ENCODE data around the gene LGALSL. TPM values are rescaled to one million over a fixed set of nuclear protein-coding genes. Genes with fewer than 3 reads are reported as not detected.

Gene LGALSL
- polyA plus RNA-seq, 2 of the 4 experiments (the other 2 are of a cell fraction): 11.0 to 14.1 TPM

DNA sequence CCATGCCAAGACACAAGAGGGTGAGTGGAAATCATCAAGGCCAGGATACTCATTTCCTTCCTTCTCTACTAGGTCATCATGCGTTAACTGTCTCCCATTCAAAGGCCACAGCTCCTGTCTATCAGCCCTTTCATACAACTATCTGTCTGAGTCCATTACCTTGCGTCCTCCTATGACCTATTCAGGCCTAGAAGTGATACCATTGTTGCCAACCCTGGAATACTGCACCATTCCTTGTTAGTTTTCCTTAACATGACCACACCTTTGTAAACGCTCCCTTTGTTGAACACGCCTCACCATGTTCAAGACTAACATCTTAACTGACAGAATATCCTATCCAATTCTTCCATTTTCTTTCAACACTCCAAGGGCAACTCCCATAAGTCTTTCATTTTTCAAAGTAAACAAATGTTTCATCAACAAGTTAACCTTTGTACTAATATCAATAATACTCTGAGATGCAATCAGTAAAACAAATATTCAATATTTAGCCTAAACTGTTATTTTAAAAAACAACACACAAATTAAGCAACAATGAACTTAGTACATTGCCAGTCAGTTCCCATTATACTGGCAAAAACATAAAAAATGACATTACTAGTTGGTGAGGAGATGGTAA, 19.8 kb upstream of the LGALSL start (continued):
- TF ChIP-seq, protein P1, sequence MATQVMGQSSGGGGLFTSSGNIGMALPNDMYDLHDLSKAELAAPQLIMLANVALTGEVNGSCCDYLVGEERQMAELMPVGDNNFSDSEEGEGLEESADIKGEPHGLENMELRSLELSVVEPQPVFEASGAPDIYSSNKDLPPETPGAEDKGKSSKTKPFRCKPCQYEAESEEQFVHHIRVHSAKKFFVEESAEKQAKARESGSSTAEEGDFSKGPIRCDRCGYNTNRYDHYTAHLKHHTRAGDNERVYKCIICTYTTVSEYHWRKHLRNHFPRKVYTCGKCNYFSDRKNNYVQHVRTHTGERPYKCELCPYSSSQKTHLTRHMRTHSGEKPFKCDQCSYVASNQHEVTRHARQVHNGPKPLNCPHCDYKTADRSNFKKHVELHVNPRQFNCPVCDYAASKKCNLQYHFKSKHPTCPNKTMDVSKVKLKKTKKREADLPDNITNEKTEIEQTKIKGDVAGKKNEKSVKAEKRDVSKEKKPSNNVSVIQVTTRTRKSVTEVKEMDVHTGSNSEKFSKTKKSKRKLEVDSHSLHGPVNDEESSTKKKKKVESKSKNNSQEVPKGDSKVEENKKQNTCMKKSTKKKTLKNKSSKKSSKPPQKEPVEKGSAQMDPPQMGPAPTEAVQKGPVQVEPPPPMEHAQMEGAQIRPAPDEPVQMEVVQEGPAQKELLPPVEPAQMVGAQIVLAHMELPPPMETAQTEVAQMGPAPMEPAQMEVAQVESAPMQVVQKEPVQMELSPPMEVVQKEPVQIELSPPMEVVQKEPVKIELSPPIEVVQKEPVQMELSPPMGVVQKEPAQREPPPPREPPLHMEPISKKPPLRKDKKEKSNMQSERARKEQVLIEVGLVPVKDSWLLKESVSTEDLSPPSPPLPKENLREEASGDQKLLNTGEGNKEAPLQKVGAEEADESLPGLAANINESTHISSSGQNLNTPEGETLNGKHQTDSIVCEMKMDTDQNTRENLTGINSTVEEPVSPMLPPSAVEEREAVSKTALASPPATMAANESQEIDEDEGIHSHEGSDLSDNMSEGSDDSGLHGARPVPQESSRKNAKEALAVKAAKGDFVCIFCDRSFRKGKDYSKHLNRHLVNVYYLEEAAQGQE (IDR thresholded peaks at IDR 0.05): no peak
- TF ChIP-seq ELK1 (IDR thresholded peaks at IDR 0.05; ENCODE audit: low read depth, low read length): no peak
- no peak for TF ChIP-seq PBX3 (IDR thresholded peaks at IDR 0.05)
- TF ChIP-seq EHF (CRISPR knock-in tag; IDR thresholded peaks at IDR 0.05): no peak
- TF ChIP-seq FOXS1 (CRISPR knock-in tag; IDR thresholded peaks at IDR 0.05): no peak
- TF ChIP-seq SREBF2 (IDR thresholded peaks at IDR 0.05): no peak

GRCh38 chr2:64437883-64438282, 16.1 kb upstream of the LGALSL start:
- no peaks in the 10 kb centered on the region; the same call in 2 of the 3 replicates for H3K4me1 ChIP-seq
- TF ChIP-seq ZC3H11A (IDR thresholded peaks at IDR 0.05): no peak
- no peak for TF ChIP-seq HMGXB4 (CRISPR knock-in tag; IDR thresholded peaks at IDR 0.05; ENCODE audit: borderline replicate concordance)
- TF ChIP-seq POLR2AphosphoS2 (conservative IDR thresholded peaks at IDR 0.05; ENCODE audit: low read length): no peak
- no peak for TF ChIP-seq CTCF (IDR thresholded peaks at IDR 0.05)
- no peak for TF ChIP-seq FOSB (CRISPR knock-in tag; IDR thresholded peaks at IDR 0.05)
- no peak for TF ChIP-seq ATOH8 (CRISPR knock-in tag; IDR thresholded peaks at IDR 0.05; ENCODE audit: low read depth)
- no peak for TF ChIP-seq RARB (CRISPR knock-in tag; IDR thresholded peaks at IDR 0.05)
- TF ChIP-seq NR3C1 (IDR thresholded peaks at IDR 0.05): no peak
- no peak for TF ChIP-seq JUNB (IDR thresholded peaks at IDR 0.05)
- no peak for TF ChIP-seq HES2 (IDR thresholded peaks at IDR 0.05)
- no peak for TF ChIP-seq CHD4 (IDR thresholded peaks at IDR 0.05; ENCODE audit: borderline replicate concordance)
- TF ChIP-seq BHLHE40 (IDR thresholded peaks at IDR 0.05; ENCODE audit: low read depth, low read length): no peak
- TF ChIP-seq POLR2A (IDR thresholded peaks at IDR 0.05; ENCODE audit: low read length): no peak
- no peak for TF ChIP-seq NFE2L2 (conservative IDR thresholded peaks at IDR 0.05; ENCODE audit: low read length)
- no peak for TF ChIP-seq HOXB13 (CRISPR knock-in tag; IDR thresholded peaks at IDR 0.05; ENCODE audit: low read depth)
- no peak for TF ChIP-seq CBX8 (IDR thresholded peaks at IDR 0.05)
- 62% methylated on average over 3 of the region's 3 CpGs for WGBS (ENCODE audit: missing lambda C conversion rate)
- H3K4me3 ChIP-seq: no peak overlapping the region
- FAIRE-seq: no peak
- H3K27ac ChIP-seq: no peak overlapping the region
- POLR2A ChIA-PET: interaction anchor here (1.2 kb wide), 1 partner anchor 16 kb away, joined by 3 read pairs; the partner anchor contains the start of gene LGALSL
- ATAC-seq: no peak
- CTCF ChIA-PET: interaction anchor here (1.1 to 2.9 kb wide), 3 partner anchors 12 to 107 kb away, joined by 3 to 9 read pairs (median 3); no protein-coding TSS in a partner anchor
- no peak overlapping the region for H3K4me2 ChIP-seq
- H3K9me3 ChIP-seq: no peaks in the 10 kb centered on the region
- no peak for DNase-seq (ENCODE audit: low read depth in 1 of 2, low spot score in 1 of 2)

Measured in A549 (cell line).